Measurements from ENCODE around the gene ARFRP1. TPM values are rescaled to one million over a fixed set of nuclear protein-coding genes. Genes with fewer than 3 reads are reported as not detected.

ARFRP1 gene
- total and polyA plus RNA-seq, 2 of the 13 experiments (the other 11 are each of a cell fraction or from before 2014, with no cell fraction given), result 32.0 to 51.1 TPM

GRCh38 chr20:63653041-63653973, 54.5 kb downstream of the ARFRP1 start, which contains the start of gene STMN3 (continued):
- peak; percentile 72 for TF ChIP-seq YY1 (IDR thresholded peaks at IDR 0.05; ENCODE audit: insufficient read depth, insufficient replicate concordance, low read depth, low read length)
- TF ChIP-seq HOXA7 (CRISPR knock-in tag; IDR thresholded peaks at IDR 0.05), result 0 out of 2 replicates have a peak, but pooled peaks have one; percentile 92
- TF ChIP-seq ZNF761 (CRISPR knock-in tag; conservative IDR thresholded peaks at IDR 0.05), result peak; percentile 95
- peak; percentile 97 for TF ChIP-seq TFE3 (CRISPR knock-in tag; IDR thresholded peaks at IDR 0.05)
- peak; percentile 74 for TF ChIP-seq ZNF629 (CRISPR knock-in tag; conservative IDR thresholded peaks at IDR 0.05)
- peak; percentile 92 for TF ChIP-seq MAX (IDR thresholded peaks at IDR 0.05)
- peak; percentile 81 for TF ChIP-seq FOSL2 (CRISPR knock-in tag; IDR thresholded peaks at IDR 0.05)
- TF ChIP-seq SMC3 (IDR thresholded peaks at IDR 0.05; ENCODE audit: low read length), result no peak
- peak; percentile 90 for TF ChIP-seq JUN (CRISPR knock-in tag; IDR thresholded peaks at IDR 0.05)
- TF ChIP-seq CENPT (CRISPR knock-in tag; IDR thresholded peaks at IDR 0.05; ENCODE audit: low read depth), result peak; percentile 98
- peak; percentile 71; the same call in 1 of the 2 replicates for TF ChIP-seq ZHX2 (IDR thresholded peaks at IDR 0.05; ENCODE audit: low read depth)
- peak; percentile 97; the same call in 1 of the 2 replicates for TF ChIP-seq ZHX2 (CRISPR knock-in tag; IDR thresholded peaks at IDR 0.05; ENCODE audit: borderline replicate concordance)
- TF ChIP-seq POLR2A (IDR thresholded peaks at IDR 0.05; ENCODE audit: insufficient read depth in 1 of 2, low read depth in 2 of 2, low read length in 2 of 2), result peak in 1 of 2 experiments; percentile 66; a peak in 2 of 4 replicates
- TF ChIP-seq ZNF83 (CRISPR knock-in tag; IDR thresholded peaks at IDR 0.05; ENCODE audit: borderline replicate concordance), result peak; percentile 98
- TF ChIP-seq TFDP1 (CRISPR knock-in tag; IDR thresholded peaks at IDR 0.05; ENCODE audit: borderline replicate concordance), result peak; percentile 85; the same call in 1 of the 2 replicates
- peak; percentile 55; the same call in 1 of the 2 replicates for TF ChIP-seq RAD21 (CRISPR knock-in tag; IDR thresholded peaks at IDR 0.05)
- peak; percentile 100 for TF ChIP-seq DNMT3B (CRISPR knock-in tag; conservative IDR thresholded peaks at IDR 0.05)
